Type B pancreatic cell (in vitro differentiated cells): Measurements from ENCODE around the gene SEPTIN6. TPM values are rescaled to one million over a fixed set of nuclear protein-coding genes. Genes with fewer than 3 reads are reported as not detected.
A peak's percentile ranks its signal among the peaks of the same experiment; 100 is the strongest.

Source experiments
- DNase-seq: peaks from one replicate; pipeline ENCODE4 v3.0.0; 2021; ENCODE audit warnings: mixed read lengths; ENCODE audit not compliant: unreplicated experiment; ENCODE audit errors: extremely low spot score
- H3K27ac Mint-ChIP-seq: 2 replicates; pipeline ENCODE4 v1.8.0; 2021; ENCODE audit warnings: mild to moderate bottlenecking, mixed read lengths
- H3K27me3 Mint-ChIP-seq: 2 replicates; pipeline ENCODE4 v1.8.0; 2021; ENCODE audit warnings: mixed read lengths
- H3K36me3 Mint-ChIP-seq: 2 replicates; pipeline ENCODE4 v1.8.0; 2021; ENCODE audit warnings: mixed read lengths
- H3K4me1 Mint-ChIP-seq: one replicate; pipeline ENCODE4 v1.8.0; 2021; ENCODE audit warnings: mixed read lengths; ENCODE audit not compliant: unreplicated experiment
- H3K4me3 Mint-ChIP-seq: 2 replicates; pipeline ENCODE4 v1.8.0; 2021; ENCODE audit warnings: mild to moderate bottlenecking, mixed read lengths
- H3K9me3 Mint-ChIP-seq: 2 replicates; pipeline ENCODE4 v1.8.0; 2021; ENCODE audit warnings: mixed read lengths
- CTCF ChIP-seq: fragments of 200-600 bp; sonication (generic); conservative IDR thresholded peaks from 2 replicates; pipeline ENCODE4 v1.5.0; 2021; ENCODE audit warnings: antibody characterized with exemption, mild to moderate bottlenecking
- microRNA-seq: library from miRNA; unstranded; fragments of <30 nt; microRNA quantifications from one replicate; pipeline ENCODE4, GENCODE V29; 2020
- total RNA-seq: library from RNA; stranded (reverse); gene quantifications from 2 replicates; pipeline ENCODE4 v1.2.1, GENCODE V29; 2021; ENCODE audit warnings: low replicate concordance

SEPTIN6 gene
- total RNA-seq, 1 donor from 2014 or later = 70.2 TPM

- H3K36me3 Mint-ChIP-seq = no peaks in the 10 kb centered on the region
- no peak for DNase-seq
- no peak for TF ChIP-seq CTCF
- no peak overlapping the region for H3K27ac Mint-ChIP-seq
- H3K9me3 Mint-ChIP-seq = no peaks in the 10 kb centered on the region
- H3K4me1 Mint-ChIP-seq = no peaks in the 10 kb centered on the region
- no peaks in the 10 kb centered on the region for H3K27me3 Mint-ChIP-seq
- H3K4me3 Mint-ChIP-seq = no peak overlapping the region
Measured at GRCh38 chrX:119646515-119646914, 46.5 kb downstream of the SEPTIN6 start.

GRCh38 chrX:119643696-119644095 is 49.3 kb downstream of the SEPTIN6 start:
- Mint-ChIP-seq H3K27ac (no peak overlapping the region), H3K9me3 (no peaks in the 10 kb centered on the region), H3K27me3 (no peaks in the 10 kb centered on the region), H3K4me1 (no peaks in the 10 kb centered on the region), H3K4me3 (no peak overlapping the region), H3K36me3 (no peaks in the 10 kb centered on the region)
- no peak for DNase-seq
- TF ChIP-seq CTCF = no peak

Small RNAs within 50 kb of the gene (microRNA-seq; reads per million reads assigned to microRNA genes)
- gene MIR766 = 44.3 reads per million, percentile 54 among the genes with 10 or more reads in this experiment

Other genes starting within 250 kb of the SEPTIN6 start
- 428 and 470 TPM in 2 replicates for gene SLC25A5, start 224.7 kb downstream of the SEPTIN6 start, total RNA-seq
- gene STEEP1, start 127.8 kb downstream of the SEPTIN6 start, total RNA-seq = 19.7 and 23.0 TPM in 2 replicates
- gene UBE2A, start 118.6 kb downstream of the SEPTIN6 start, total RNA-seq = 48.0 and 54.1 TPM in 2 replicates
- gene NKRF, start 86.7 kb downstream of the SEPTIN6 start, total RNA-seq = 11.0 and 11.8 TPM in 2 replicates
- gene SOWAHD, start 65.4 kb upstream of the SEPTIN6 start, total RNA-seq = 0.63 TPM in 1 of 2 replicates, not detected in the other
- 2,402 and 2,468 TPM in 2 replicates for gene RPL39, start 98.5 kb upstream of the SEPTIN6 start, total RNA-seq
- 12.4 and 16.4 TPM in 2 replicates for gene UPF3B, start 159.8 kb upstream of the SEPTIN6 start, total RNA-seq
- gene RNF113A, start 178.6 kb upstream of the SEPTIN6 start, total RNA-seq = 12.7 and 16.9 TPM in 2 replicates
- 81.9 and 117 TPM in 2 replicates for gene NDUFA1, start 178.7 kb upstream of the SEPTIN6 start, total RNA-seq
- gene AKAP14, start 202.7 kb upstream of the SEPTIN6 start, total RNA-seq = 0.92 TPM in 1 of 2 replicates, not detected in the other